GM21619 (cell line): ENCODE results near the gene ZNF286A.
"Not testable (repeated sequence)": the region's sequence is repeated elsewhere in the genome, so short reads cannot be mapped to it uniquely, and the experiment has no call there.

Source experiments
- ATAC-seq: cut with Tn5 transposase; IDR thresholded peaks from one replicate; pipeline ENCODE4 v1.9.1; 2021; ENCODE audit not compliant: unreplicated experiment

Gene ZNF286A

GRCh38 chr17:15699413-15699924 lies at the start of gene ZNF286A:
Gene ZNF286A, plus strand, starts transcription at chr17:15699752. Its CDS starts 578 bp downstream, at chr17:15700330.
- peak; percentile 99 for ATAC-seq

GRCh38 chr17:15649861-15650421 lies 49.6 kb upstream of the ZNF286A start:
- ATAC-seq = no peak

GRCh38 chr17:15650741-15651582 lies 48.6 kb upstream of the ZNF286A start:
- no peak for ATAC-seq

- peak; percentile 73 for ATAC-seq
These were observed 47.9 kb upstream of the ZNF286A start for GRCh38 chr17:15651583-15652110.

GRCh38 chr17:15652960-15653359 lies 46.6 kb upstream of the ZNF286A start:
- no peak for ATAC-seq

GRCh38 chr17:15654401-15654800 lies 45.2 kb upstream of the ZNF286A start:
- not testable (repeated sequence) for ATAC-seq

- no peak for ATAC-seq
These were observed 44.5 kb upstream of the ZNF286A start for GRCh38 chr17:15654886-15655561.

- ATAC-seq = no peak
These were observed 41.7 kb upstream of the ZNF286A start for GRCh38 chr17:15657868-15658267.

GRCh38 chr17:15658296-15658695 lies 41.3 kb upstream of the ZNF286A start:
- no peak for ATAC-seq

GRCh38 chr17:15659236-15659635 lies 40.3 kb upstream of the ZNF286A start:
- ATAC-seq = no peak

- ATAC-seq = no peak
These were observed 39.9 kb upstream of the ZNF286A start for GRCh38 chr17:15659663-15660062.

GRCh38 chr17:15660077-15660476 lies 39.5 kb upstream of the ZNF286A start:
- ATAC-seq = no peak

GRCh38 chr17:15662681-15663080 lies 36.9 kb upstream of the ZNF286A start:
- no peak for ATAC-seq

GRCh38 chr17:15663176-15663575 lies 36.4 kb upstream of the ZNF286A start:
- no peak for ATAC-seq

GRCh38 chr17:15663691-15664090 lies 35.9 kb upstream of the ZNF286A start:
- no peak for ATAC-seq

- not testable (repeated sequence) for ATAC-seq
These were observed 30.0 kb upstream of the ZNF286A start for GRCh38 chr17:15669526-15669925.

- not testable (repeated sequence) for ATAC-seq
These were observed 24.9 kb upstream of the ZNF286A start for GRCh38 chr17:15674640-15675039.

GRCh38 chr17:15675991-15676390 lies 23.6 kb upstream of the ZNF286A start:
- not testable (repeated sequence) for ATAC-seq

- ATAC-seq = not testable (repeated sequence)
These were observed 16.4 kb upstream of the ZNF286A start for GRCh38 chr17:15683135-15683534.

- ATAC-seq = peak; percentile 94
These were observed 15.6 kb upstream of the ZNF286A start, which contains the start of gene TRIM16 for GRCh38 chr17:15683824-15684478. Gene TRIM16, minus strand, starts transcription at chr17:15684311. Its CDS starts 32,702 bp downstream, at chr17:15651609.

- ATAC-seq = not testable (repeated sequence)
These were observed 12.1 kb upstream of the ZNF286A start for GRCh38 chr17:15687494-15687893.
